ENCODE data around the gene ATP2C1. TPM values are rescaled to one million over a fixed set of nuclear protein-coding genes. Genes with fewer than 3 reads are reported as not detected.

ATP2C1 gene
- total RNA-seq, 2 donors from 2014 or later, result 76.8 to 81.3 TPM

DNA sequence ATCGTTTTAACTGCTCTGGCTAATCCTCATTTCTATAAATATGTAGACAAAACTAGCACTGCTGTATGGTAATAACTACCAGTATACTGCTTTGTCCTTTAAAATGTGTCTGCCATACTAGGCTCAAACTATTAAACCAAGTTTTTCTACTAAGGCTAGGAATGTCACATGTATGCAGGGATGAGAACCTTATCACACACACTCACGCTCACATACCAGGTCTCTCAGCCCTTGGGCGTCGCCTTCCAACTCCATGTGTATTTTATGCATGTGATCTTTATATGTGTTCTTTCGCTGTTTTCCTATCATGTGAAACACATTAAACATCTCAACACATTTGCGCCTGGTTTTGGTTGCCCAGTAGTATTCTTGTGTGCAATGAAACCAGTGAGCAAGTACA is 32.6 kb downstream of the ATP2C1 start:
- Mint-ChIP-seq H3K27ac (no peak overlapping the region), H3K27me3 (ENCODE audit: insufficient read depth) (no peaks in the 10 kb centered on the region), H3K4me1 (peaks cover 20% of the 10 kb centered on the region), H3K36me3 (ENCODE audit: low read depth) (peaks cover 12% of the 10 kb centered on the region), H3K9me3 (peaks cover 20% of the 10 kb centered on the region), H3K4me3 (no peak overlapping the region)
- no peaks in the 10 kb centered on the region for H3K27me3 ChIP-seq (ENCODE audit: control insufficient read depth, insufficient read depth, low read length, poor library complexity, severe bottlenecking)
- no peak for DNase-seq
- WGBS, 2 experiments (ENCODE audit: insufficient coverage in 1 of 2, insufficient read length in 1 of 2), result 100% methylated on average over 4 of the region's 6 CpGs; no CpG with 5 or more reads in 1 of the 2 experiments
- no peak overlapping the region for H3K4me3 ChIP-seq (ENCODE audit: low read length)
- peaks cover 19% of the 10 kb centered on the region for H3K9me3 ChIP-seq (ENCODE audit: control insufficient read depth, low read length)
- H3K4me1 ChIP-seq (ENCODE audit: control insufficient read depth, insufficient read depth, low read length), result peaks cover 6% of the 10 kb centered on the region
- H3K27ac ChIP-seq (ENCODE audit: low read depth, low read length), result no peak overlapping the region
- no peak overlapping the region for H3K9ac ChIP-seq (ENCODE audit: extremely low read depth, low read length, poor library complexity, severe bottlenecking)
- H3K36me3 ChIP-seq (ENCODE audit: control insufficient read depth, insufficient read depth, low read length), result peaks cover 10% of the 10 kb centered on the region
- TF ChIP-seq, protein P1, sequence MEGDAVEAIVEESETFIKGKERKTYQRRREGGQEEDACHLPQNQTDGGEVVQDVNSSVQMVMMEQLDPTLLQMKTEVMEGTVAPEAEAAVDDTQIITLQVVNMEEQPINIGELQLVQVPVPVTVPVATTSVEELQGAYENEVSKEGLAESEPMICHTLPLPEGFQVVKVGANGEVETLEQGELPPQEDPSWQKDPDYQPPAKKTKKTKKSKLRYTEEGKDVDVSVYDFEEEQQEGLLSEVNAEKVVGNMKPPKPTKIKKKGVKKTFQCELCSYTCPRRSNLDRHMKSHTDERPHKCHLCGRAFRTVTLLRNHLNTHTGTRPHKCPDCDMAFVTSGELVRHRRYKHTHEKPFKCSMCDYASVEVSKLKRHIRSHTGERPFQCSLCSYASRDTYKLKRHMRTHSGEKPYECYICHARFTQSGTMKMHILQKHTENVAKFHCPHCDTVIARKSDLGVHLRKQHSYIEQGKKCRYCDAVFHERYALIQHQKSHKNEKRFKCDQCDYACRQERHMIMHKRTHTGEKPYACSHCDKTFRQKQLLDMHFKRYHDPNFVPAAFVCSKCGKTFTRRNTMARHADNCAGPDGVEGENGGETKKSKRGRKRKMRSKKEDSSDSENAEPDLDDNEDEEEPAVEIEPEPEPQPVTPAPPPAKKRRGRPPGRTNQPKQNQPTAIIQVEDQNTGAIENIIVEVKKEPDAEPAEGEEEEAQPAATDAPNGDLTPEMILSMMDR (conservative IDR thresholded peaks at IDR 0.05), result no peak

GRCh38 chr3:130929804-130930203 is 35.9 kb downstream of the ATP2C1 start:
- H3K27ac ChIP-seq (ENCODE audit: low read depth, low read length), result no peak overlapping the region
- H3K4me1 ChIP-seq (ENCODE audit: control insufficient read depth, insufficient read depth, low read length), result peaks cover 6% of the 10 kb centered on the region
- Mint-ChIP-seq H3K36me3 (ENCODE audit: low read depth) (peaks cover 13% of the 10 kb centered on the region), H3K4me1 (peaks cover 43% of the 10 kb centered on the region), H3K9me3 (no peaks in the 10 kb centered on the region), H3K4me3 (no peak overlapping the region), H3K27ac (no peak overlapping the region), H3K27me3 (ENCODE audit: insufficient read depth) (no peaks in the 10 kb centered on the region)
- H3K36me3 ChIP-seq (ENCODE audit: control insufficient read depth, insufficient read depth, low read length), result peaks cover 11% of the 10 kb centered on the region
- 64 to 67% methylated on average over 3 of the region's 3 CpGs for WGBS, 2 experiments (ENCODE audit: insufficient coverage in 1 of 2, insufficient read length in 1 of 2)
- TF ChIP-seq, protein P1 (conservative IDR thresholded peaks at IDR 0.05), result no peak
- no peaks in the 10 kb centered on the region for H3K27me3 ChIP-seq (ENCODE audit: control insufficient read depth, insufficient read depth, low read length, poor library complexity, severe bottlenecking)
- DNase-seq, result no peak
- no peak overlapping the region for H3K4me3 ChIP-seq (ENCODE audit: low read length)
- no peaks in the 10 kb centered on the region for H3K9me3 ChIP-seq (ENCODE audit: control insufficient read depth, low read length)
- H3K9ac ChIP-seq (ENCODE audit: extremely low read depth, low read length, poor library complexity, severe bottlenecking), result no peak overlapping the region

- peaks cover 6% of the 10 kb centered on the region for H3K4me1 ChIP-seq (ENCODE audit: control insufficient read depth, insufficient read depth, low read length)
- WGBS, 2 experiments (ENCODE audit: insufficient coverage in 1 of 2, insufficient read length in 1 of 2), result 94 to 100% methylated on average over 1 to 2 of the region's 2 CpGs
- no peak overlapping the region for H3K27ac ChIP-seq (ENCODE audit: low read depth, low read length)
- no peak overlapping the region for H3K4me3 ChIP-seq (ENCODE audit: low read length)
- H3K27ac Mint-ChIP-seq, result no peak overlapping the region
- H3K4me3 Mint-ChIP-seq, result no peak overlapping the region
- DNase-seq, result no peak
- H3K27me3 ChIP-seq (ENCODE audit: control insufficient read depth, insufficient read depth, low read length, poor library complexity, severe bottlenecking), result no peaks in the 10 kb centered on the region
- TF ChIP-seq, protein P1 (conservative IDR thresholded peaks at IDR 0.05), result no peak
- H3K36me3 Mint-ChIP-seq (ENCODE audit: low read depth), result peaks cover 12% of the 10 kb centered on the region
- peaks cover 37% of the 10 kb centered on the region for H3K4me1 Mint-ChIP-seq
- no peaks in the 10 kb centered on the region for H3K9me3 Mint-ChIP-seq
- no peaks in the 10 kb centered on the region for H3K9me3 ChIP-seq (ENCODE audit: control insufficient read depth, low read length)
- H3K27me3 Mint-ChIP-seq (ENCODE audit: insufficient read depth), result no peaks in the 10 kb centered on the region
- H3K36me3 ChIP-seq (ENCODE audit: control insufficient read depth, insufficient read depth, low read length), result peaks cover 28% of the 10 kb centered on the region
- H3K9ac ChIP-seq (ENCODE audit: extremely low read depth, low read length, poor library complexity, severe bottlenecking), result no peak overlapping the region
Measured at GRCh38 chr3:130932979-130933378, 39.1 kb downstream of the ATP2C1 start.

All from endodermal cell (in vitro differentiated cells).